Keratinocyte (primary cell): ENCODE results near the gene ITPK1.

ENCODE experiments used
- EZH2 ChIP-seq: IDR thresholded peaks from one replicate; pipeline ENCODE4 v1.6.1; 2012; ENCODE audit warnings: inconsistent platforms, mild to moderate bottlenecking, low read length, moderate library complexity
- TF ChIP-seq, protein P1 (sequence below), 3 experiments: IDR thresholded peaks in 1 of 3; conservative IDR thresholded peaks in 1 of 3; optimal IDR thresholded peaks in 1 of 3; 2 replicates in 2 of 3; 3 replicates in 1 of 3; pipeline versions ENCODE3 to v1.5.1; 2011; ENCODE audit warnings: low read length in 3 of 3, mild to moderate bottlenecking in 3 of 3, moderate library complexity in 2 of 3, control low read depth in 1 of 3, inconsistent platforms in 1 of 3; ENCODE audit not compliant: insufficient read depth in 2 of 3; ENCODE audit errors: extremely low read depth in 1 of 3

DNA sequence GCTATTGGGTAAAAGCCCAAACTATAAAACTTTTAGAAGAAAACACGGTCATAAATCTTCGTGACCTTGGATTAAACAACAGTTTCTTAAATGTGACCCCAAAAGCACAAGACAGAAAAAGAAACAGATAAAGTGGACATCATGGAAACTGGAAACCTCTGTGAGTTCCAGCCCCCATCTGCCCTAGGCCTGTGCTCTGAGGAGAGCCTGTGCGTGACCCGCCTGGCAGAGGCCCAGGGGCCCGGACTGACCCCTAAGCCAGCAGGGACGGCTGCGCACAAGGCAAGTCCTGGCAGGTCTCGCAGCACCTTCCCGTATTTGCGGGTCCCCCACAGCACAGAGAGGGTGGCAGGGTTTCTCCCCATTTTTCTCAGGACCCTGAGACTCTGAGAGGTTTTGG is 116.8 kb downstream of the ITPK1 start:
- TF ChIP-seq, protein P1, sequence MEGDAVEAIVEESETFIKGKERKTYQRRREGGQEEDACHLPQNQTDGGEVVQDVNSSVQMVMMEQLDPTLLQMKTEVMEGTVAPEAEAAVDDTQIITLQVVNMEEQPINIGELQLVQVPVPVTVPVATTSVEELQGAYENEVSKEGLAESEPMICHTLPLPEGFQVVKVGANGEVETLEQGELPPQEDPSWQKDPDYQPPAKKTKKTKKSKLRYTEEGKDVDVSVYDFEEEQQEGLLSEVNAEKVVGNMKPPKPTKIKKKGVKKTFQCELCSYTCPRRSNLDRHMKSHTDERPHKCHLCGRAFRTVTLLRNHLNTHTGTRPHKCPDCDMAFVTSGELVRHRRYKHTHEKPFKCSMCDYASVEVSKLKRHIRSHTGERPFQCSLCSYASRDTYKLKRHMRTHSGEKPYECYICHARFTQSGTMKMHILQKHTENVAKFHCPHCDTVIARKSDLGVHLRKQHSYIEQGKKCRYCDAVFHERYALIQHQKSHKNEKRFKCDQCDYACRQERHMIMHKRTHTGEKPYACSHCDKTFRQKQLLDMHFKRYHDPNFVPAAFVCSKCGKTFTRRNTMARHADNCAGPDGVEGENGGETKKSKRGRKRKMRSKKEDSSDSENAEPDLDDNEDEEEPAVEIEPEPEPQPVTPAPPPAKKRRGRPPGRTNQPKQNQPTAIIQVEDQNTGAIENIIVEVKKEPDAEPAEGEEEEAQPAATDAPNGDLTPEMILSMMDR (optimal IDR thresholded peaks at IDR 0.05 in 1 of 3, IDR thresholded peaks at IDR 0.05 in 1 of 3, conservative IDR thresholded peaks at IDR 0.05 in 1 of 3; ENCODE audit: extremely low read depth in 1 of 3, insufficient read depth in 2 of 3, low read length in 3 of 3), result no peak
- TF ChIP-seq EZH2, result no peak
